Right lobe of liver (tissue), 6 donors: ENCODE measurements around the gene COL19A1. TPM values are rescaled to one million over a fixed set of nuclear protein-coding genes. Genes with fewer than 3 reads are reported as not detected.

Experiments used
- ATAC-seq, 4 donors: fragments of 200-7000 bp; cut with Tn5 transposase; one replicate each; pipeline ENCODE4 v1.9.1; 2020; ENCODE audit warnings: mild to moderate bottlenecking in 4 of 4, moderate library complexity in 4 of 4
- DNase-seq, 3 donors: peaks; one replicate each; pipeline ENCODE4 v3.0.0-alpha.2; 2020
- H3K27ac ChIP-seq, 3 donors: fragments of 200-600 bp; one replicate each; pipeline ENCODE4 v1.8.0; 2022
- H3K27me3 ChIP-seq, 2 donors: fragments of 200-600 bp; one replicate each; pipeline ENCODE4 v1.8.0; 2022
- H3K36me3 ChIP-seq, 4 donors: fragments of 200-600 bp; sonication (generic) in 1 of 4; one replicate each; pipeline versions ENCODE4 v1.5.1 to v1.8.0; 2017 to 2022; ENCODE audit warnings: control low read depth in 1 of 4
- H3K4me1 ChIP-seq, 4 donors: fragments of 200-600 bp; sonication (generic) in 1 of 4; one replicate each; pipeline versions ENCODE4 v1.5.1 to v1.8.0; 2017 to 2022; ENCODE audit warnings: control low read depth in 1 of 4
- H3K4me3 ChIP-seq, 3 donors: fragments of 200-600 bp; one replicate each; pipeline ENCODE4 v1.8.0; 2022
- H3K9me3 ChIP-seq, 4 donors: fragments of 200-600 bp; sonication (generic) in 1 of 4; one replicate each; pipeline versions ENCODE4 v1.5.1 to v1.8.0; 2017 to 2022; ENCODE audit warnings: control low read depth in 1 of 4
- POLR2A ChIP-seq: fragments of 450-650 bp; IDR thresholded peaks from one replicate; pipeline ENCODE4 v1.6.1; 2017; ENCODE audit warnings: antibody characterized with exemption, mild to moderate bottlenecking
- WGBS: methylation state at CpG from one replicate; pipeline ENCODE4 v1.1.6; 2018; ENCODE audit warnings: low coverage, low lambda C conversion rate; ENCODE audit not compliant: insufficient coverage; ENCODE audit errors: missing lambda C conversion rate; 5-methylcytosine and 5-hydroxymethylcytosine counted together
- intact Hi-C, 2 donors: fragments of 100-400 bp; cut with DNase I; formaldehyde crosslinking; loops; one replicate each; pipeline versions ENCODE4 v1.11.2 to v1.14.1; 2022
- total RNA-seq, 6 experiments: library from RNA; depleted of rRNA in 2 of 6; stranded (reverse); fragments of >200 nt in 2 of 6; fragmentation: NEBNext Ultra II Directional in 3 of 6; extraction: Animal tissue kit (Norgen Biotek cat#: 25700) in 3 of 6; gene quantifications; one replicate each; pipeline versions ENCODE4 v1.1.0 to v1.2.4, GENCODE V29; 2016 to 2023
- TF ChIP-seq, protein P1 (sequence below), 4 donors: fragments of 200-600 bp in 3 of 4; fragments of 450-650 bp in 1 of 4; IDR thresholded peaks; one replicate each; pipeline versions ENCODE4 v1.5.1 to v1.8.0; 2016 to 2022; ENCODE audit warnings: antibody characterized with exemption in 4 of 4, mild to moderate bottlenecking in 2 of 4
- donor health status: DM: no; HTN: yes; CAD: no.
- donor health status: DM: no; HTN: no; CAD: no.
- donor health status: DM: no; HTN: no; CAD: no.
- donor health status: DM: no; HTN: yes; CAD: no.
- donor health status: DM: no; HTN: yes; CAD: no.

COL19A1 gene
- total RNA-seq, 6 experiments from 2014 or later: 0.18 to 0.39 (median 0.27) TPM; not detected in 2

DNA sequence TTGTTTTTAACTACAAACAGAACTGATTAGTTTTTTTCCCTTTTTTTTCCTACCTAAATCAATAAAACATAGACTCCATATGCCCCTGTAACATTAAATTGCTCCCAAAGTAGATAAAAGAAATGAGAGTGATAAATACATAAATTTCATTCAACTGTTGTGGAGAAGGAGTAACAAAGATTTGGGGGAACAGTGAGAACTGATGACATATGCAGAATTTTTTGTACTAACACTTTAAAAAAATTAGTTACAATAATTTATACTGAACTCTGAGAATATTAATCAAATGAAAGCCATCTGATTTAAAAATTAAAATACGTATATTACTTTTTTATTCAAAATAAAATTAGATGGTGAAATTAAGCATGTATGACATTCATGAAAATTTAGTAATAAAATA, 195.7 kb downstream of the COL19A1 start:
- intact Hi-C loops: no loop called here
- DNase-seq (no peak), ATAC-seq (no peak)
- H3K4me3 ChIP-seq: no peak overlapping the region
- 27% methylated on average over 1 of the region's 1 CpG for WGBS
- H3K27me3 ChIP-seq: no peaks in the 10 kb centered on the region
- H3K27ac ChIP-seq: no peak overlapping the region
- H3K36me3 ChIP-seq: no peaks in the 10 kb centered on the region
- H3K4me1 ChIP-seq: no peaks in the 10 kb centered on the region
- TF ChIP-seq, protein P1, sequence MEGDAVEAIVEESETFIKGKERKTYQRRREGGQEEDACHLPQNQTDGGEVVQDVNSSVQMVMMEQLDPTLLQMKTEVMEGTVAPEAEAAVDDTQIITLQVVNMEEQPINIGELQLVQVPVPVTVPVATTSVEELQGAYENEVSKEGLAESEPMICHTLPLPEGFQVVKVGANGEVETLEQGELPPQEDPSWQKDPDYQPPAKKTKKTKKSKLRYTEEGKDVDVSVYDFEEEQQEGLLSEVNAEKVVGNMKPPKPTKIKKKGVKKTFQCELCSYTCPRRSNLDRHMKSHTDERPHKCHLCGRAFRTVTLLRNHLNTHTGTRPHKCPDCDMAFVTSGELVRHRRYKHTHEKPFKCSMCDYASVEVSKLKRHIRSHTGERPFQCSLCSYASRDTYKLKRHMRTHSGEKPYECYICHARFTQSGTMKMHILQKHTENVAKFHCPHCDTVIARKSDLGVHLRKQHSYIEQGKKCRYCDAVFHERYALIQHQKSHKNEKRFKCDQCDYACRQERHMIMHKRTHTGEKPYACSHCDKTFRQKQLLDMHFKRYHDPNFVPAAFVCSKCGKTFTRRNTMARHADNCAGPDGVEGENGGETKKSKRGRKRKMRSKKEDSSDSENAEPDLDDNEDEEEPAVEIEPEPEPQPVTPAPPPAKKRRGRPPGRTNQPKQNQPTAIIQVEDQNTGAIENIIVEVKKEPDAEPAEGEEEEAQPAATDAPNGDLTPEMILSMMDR (IDR thresholded peaks at IDR 0.05): no peak
- TF ChIP-seq POLR2A: no peak
- no peaks in the 10 kb centered on the region for H3K9me3 ChIP-seq

DNA sequence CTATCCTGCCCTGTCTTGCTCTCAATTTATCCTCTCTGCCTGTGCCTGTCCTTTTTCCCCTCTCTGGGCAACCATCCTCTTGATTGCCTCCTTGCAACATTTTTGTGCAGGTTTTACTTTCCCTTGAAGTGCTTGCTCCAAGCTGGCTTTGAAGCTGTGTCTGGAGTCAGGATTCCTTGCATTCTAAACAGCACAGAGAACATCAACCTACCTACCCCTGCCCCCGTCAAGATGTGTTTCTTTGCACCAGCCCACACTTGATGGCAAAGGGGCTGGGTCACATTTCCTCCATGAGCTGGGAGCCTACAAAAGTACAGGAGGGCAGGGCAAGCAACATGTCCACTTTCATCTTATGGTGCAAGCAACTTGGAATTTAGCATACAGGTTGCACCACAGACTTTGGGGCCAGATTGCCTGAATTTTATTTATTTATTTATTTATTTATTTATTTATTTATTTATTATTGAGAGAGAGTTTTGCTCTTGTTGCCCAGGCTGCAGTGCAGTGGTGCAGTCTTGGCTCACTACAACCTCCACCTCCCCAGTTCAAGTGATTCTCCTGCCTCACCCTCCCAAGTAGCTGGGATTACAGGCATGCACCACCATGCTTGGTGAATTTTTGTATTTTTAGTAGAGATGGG, 206.3 kb downstream of the COL19A1 start:
- Histone ChIP-seq H3K4me3 (no peak overlapping the region), H3K27me3 (no peaks in the 10 kb centered on the region), H3K27ac (no peak overlapping the region), H3K4me1 (no peaks in the 10 kb centered on the region), H3K36me3 (no peaks in the 10 kb centered on the region), H3K9me3 (no peaks in the 10 kb centered on the region)
- 20% methylated on average over 1 of the region's 1 CpG for WGBS
- intact Hi-C loops: no loop called here
- no peak for ATAC-seq
- no peak for DNase-seq
- TF ChIP-seq, protein P1 (IDR thresholded peaks at IDR 0.05): no peak
- TF ChIP-seq POLR2A: no peak

DNA sequence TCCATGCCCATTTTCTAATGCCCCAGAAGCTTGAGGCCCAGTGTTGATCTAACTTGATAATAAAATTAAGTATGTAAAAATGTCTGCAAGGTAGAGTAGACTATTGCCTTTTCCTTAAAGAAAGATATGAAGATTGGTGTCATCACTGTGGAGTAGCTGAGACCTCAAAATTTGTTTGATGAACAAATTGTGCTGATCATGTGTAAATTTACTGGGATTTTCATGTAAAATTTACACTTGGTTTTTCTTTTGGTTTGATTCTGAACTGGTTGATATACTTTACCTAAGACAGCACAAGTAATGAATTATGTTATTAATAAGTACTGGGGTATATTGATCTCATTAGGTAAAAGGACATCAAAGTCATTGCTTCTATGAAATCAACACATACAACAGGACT, 207.3 kb downstream of the COL19A1 start:
- ATAC-seq (no peak), DNase-seq (no peak)
- H3K9me3 ChIP-seq: no peaks in the 10 kb centered on the region
- H3K4me3 ChIP-seq: no peak overlapping the region
- TF ChIP-seq, protein P1 (IDR thresholded peaks at IDR 0.05): no peak
- TF ChIP-seq POLR2A: no peak
- no peaks in the 10 kb centered on the region for H3K4me1 ChIP-seq
- H3K36me3 ChIP-seq: no peaks in the 10 kb centered on the region
- H3K27ac ChIP-seq: no peak overlapping the region
- no peaks in the 10 kb centered on the region for H3K27me3 ChIP-seq
- intact Hi-C loops: no loop called here

DNA sequence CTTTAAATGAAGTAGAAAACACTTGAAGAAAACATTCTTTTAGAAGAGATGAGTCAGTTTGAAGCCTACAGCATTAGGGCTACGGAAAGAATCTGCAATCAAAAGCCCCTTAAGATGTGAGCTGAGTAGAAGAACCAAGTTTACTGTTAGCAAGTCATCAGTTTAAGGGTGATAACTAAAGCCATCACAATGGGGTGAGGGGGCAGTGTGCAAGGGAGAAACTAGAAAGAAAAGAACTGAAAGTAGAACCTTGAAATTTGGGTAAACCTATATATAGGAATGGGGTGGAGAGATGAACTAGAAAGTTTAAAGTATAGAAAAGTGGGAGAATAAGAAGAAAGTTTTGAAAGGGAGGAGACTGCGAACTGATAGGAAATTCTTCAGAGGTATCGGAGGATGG, 212.9 kb downstream of the COL19A1 start:
- no peak for TF ChIP-seq POLR2A
- TF ChIP-seq, protein P1 (IDR thresholded peaks at IDR 0.05): no peak
- no peak for ATAC-seq
- no peaks in the 10 kb centered on the region for H3K9me3 ChIP-seq
- no peaks in the 10 kb centered on the region for H3K36me3 ChIP-seq
- H3K4me1 ChIP-seq: no peaks in the 10 kb centered on the region
- no peak for DNase-seq
- intact Hi-C loops: no loop called here
- 54% methylated on average over 3 of the region's 3 CpGs for WGBS
- no peak overlapping the region for H3K4me3 ChIP-seq
- no peak overlapping the region for H3K27ac ChIP-seq
- no peaks in the 10 kb centered on the region for H3K27me3 ChIP-seq
